ENCODE measurements around the gene PLEKHA6.

GRCh38 chr1:204327359-204327758, 32.4 kb downstream of the PLEKHA6 start:
- TF ChIP-seq CTCF (IDR thresholded peaks at IDR 0.05): no peak
- TF ChIP-seq EZH2 (IDR thresholded peaks at IDR 0.05; ENCODE audit: borderline replicate concordance, insufficient read depth, low read depth, low read length, poor library complexity, severe bottlenecking): no peak
